ENCODE measurements around the gene NHERF2. TPM values are rescaled to one million over a fixed set of nuclear protein-coding genes. Genes with fewer than 3 reads are reported as not detected.

Gene NHERF2
- polyA plus RNA-seq, 1 donor, result 47.8 TPM

GRCh38 chr16:2083876-2084780 is 57.4 kb downstream of the NHERF2 start:
- DNase-seq, result no peak

GRCh38 chr16:2084895-2085625 is 58.4 kb downstream of the NHERF2 start:
- DNase-seq, result no peak

GRCh38 chr16:2085669-2086068 is 59.0 kb downstream of the NHERF2 start:
- DNase-seq, result no peak

GRCh38 chr16:2086106-2086742 is 59.5 kb downstream of the NHERF2 start:
- DNase-seq, result no peak

GRCh38 chr16:2086812-2087747 is 60.4 kb downstream of the NHERF2 start:
- DNase-seq, result no peak

GRCh38 chr16:2087748-2088631 is 61.3 kb downstream of the NHERF2 start:
- no peak for DNase-seq

Other genes starting within 250 kb of the NHERF2 start
- 30.5 TPM for gene SPSB3, start 244.3 kb upstream of the NHERF2 start, polyA plus RNA-seq (ENCODE audit: insufficient read length)
- 48.7 TPM for gene NUBP2, start 243.9 kb upstream of the NHERF2 start, polyA plus RNA-seq (ENCODE audit: insufficient read length)
- 0.52 TPM for gene IGFALS, start 233.2 kb upstream of the NHERF2 start, polyA plus RNA-seq (ENCODE audit: insufficient read length)
- 44.7 TPM for gene HAGH, start 200.1 kb upstream of the NHERF2 start, polyA plus RNA-seq (ENCODE audit: insufficient read length)
- 21.2 TPM for gene FAHD1, start 199.7 kb upstream of the NHERF2 start, polyA plus RNA-seq (ENCODE audit: insufficient read length)
- 0.26 TPM for gene MEIOB, start 154.7 kb upstream of the NHERF2 start, polyA plus RNA-seq (ENCODE audit: insufficient read length)
- gene HS3ST6, start 108.5 kb upstream of the NHERF2 start, polyA plus RNA-seq (ENCODE audit: insufficient read length), result 0.21 TPM
- 39.0 TPM for gene MSRB1, start 83.7 kb upstream of the NHERF2 start, polyA plus RNA-seq (ENCODE audit: insufficient read length)
- gene RPL3L, start 72.2 kb upstream of the NHERF2 start, polyA plus RNA-seq (ENCODE audit: insufficient read length), result 72.5 TPM
- 145 TPM for gene NDUFB10, start 67.4 kb upstream of the NHERF2 start, polyA plus RNA-seq (ENCODE audit: insufficient read length)
- gene RPS2, start 62.1 kb upstream of the NHERF2 start, polyA plus RNA-seq (ENCODE audit: insufficient read length), result 3,719 TPM
- not detected for gene RNF151, start 60.0 kb upstream of the NHERF2 start, polyA plus RNA-seq (ENCODE audit: insufficient read length)
- 34.3 TPM for gene TBL3, start 54.8 kb upstream of the NHERF2 start, polyA plus RNA-seq (ENCODE audit: insufficient read length)
- gene NOXO1, start 45.4 kb upstream of the NHERF2 start, polyA plus RNA-seq (ENCODE audit: insufficient read length), result 1.3 TPM
- 20.2 TPM for gene GFER, start 42.7 kb upstream of the NHERF2 start, polyA plus RNA-seq (ENCODE audit: insufficient read length)
- 2.1 TPM for gene SYNGR3, start 36.9 kb upstream of the NHERF2 start, polyA plus RNA-seq (ENCODE audit: insufficient read length)
- 32.1 TPM for gene ZNF598, start 17.1 kb upstream of the NHERF2 start, polyA plus RNA-seq (ENCODE audit: insufficient read length)
- 0.72 TPM for gene NPW, start 7.1 kb upstream of the NHERF2 start, polyA plus RNA-seq (ENCODE audit: insufficient read length)
- gene NTHL1, start 20.9 kb downstream of the NHERF2 start, polyA plus RNA-seq (ENCODE audit: insufficient read length), result 13.5 TPM
- gene TSC2, start 21.1 kb downstream of the NHERF2 start, polyA plus RNA-seq (ENCODE audit: insufficient read length), result 92.4 TPM
- gene PKD1, start 109.0 kb downstream of the NHERF2 start, polyA plus RNA-seq (ENCODE audit: insufficient read length), result 181 TPM
- 0.92 TPM for gene RAB26, start 121.7 kb downstream of the NHERF2 start, polyA plus RNA-seq (ENCODE audit: insufficient read length)
- gene TRAF7, start 128.9 kb downstream of the NHERF2 start, polyA plus RNA-seq (ENCODE audit: insufficient read length), result 46.7 TPM
- gene CASKIN1, start 169.7 kb downstream of the NHERF2 start, polyA plus RNA-seq (ENCODE audit: insufficient read length), result 3.1 TPM
- 41.0 TPM for gene MLST8, start 178.6 kb downstream of the NHERF2 start, polyA plus RNA-seq (ENCODE audit: insufficient read length)
- gene BRICD5, start 184.0 kb downstream of the NHERF2 start, polyA plus RNA-seq (ENCODE audit: insufficient read length), result 7.8 TPM
- gene PGP, start 187.9 kb downstream of the NHERF2 start, polyA plus RNA-seq (ENCODE audit: insufficient read length), result 15.7 TPM
- 16.4 TPM for gene E4F1, start 196.7 kb downstream of the NHERF2 start, polyA plus RNA-seq (ENCODE audit: insufficient read length)
- 1.1 TPM for gene DNASE1L2, start 209.5 kb downstream of the NHERF2 start, polyA plus RNA-seq (ENCODE audit: insufficient read length)
- 65.3 TPM for gene ECI1, start 224.7 kb downstream of the NHERF2 start, polyA plus RNA-seq (ENCODE audit: insufficient read length)
- gene RNPS1, start 241.2 kb downstream of the NHERF2 start, polyA plus RNA-seq (ENCODE audit: insufficient read length), result 183 TPM